GM12878 (cell line): Measurements from ENCODE around the gene SPINK9. TPM values are rescaled to one million over a fixed set of nuclear protein-coding genes. Genes with fewer than 3 reads are reported as not detected.

Source experiments
- ATAC-seq: fragments of 200-7000 bp; cut with Tn5 transposase; 3 replicates; pipeline ENCODE4 v1.9.1; 2020; ENCODE audit warnings: mild to moderate bottlenecking, moderate library complexity
- BruUV-seq: library from RNA; stranded (reverse); fragments of 400-500 nt; replicated peaks from 2 replicates; lab custom pipeline; 2021; lab: Mats Ljungman, UMichigan
- CTCF ChIA-PET: fragments of 300-600 bp; sonication (Branson Sonifier 250); formaldehyde crosslinking; extraction: SDS; loops from one replicate; lab custom pipeline; 2021; ENCODE audit warnings: inconsistent platforms; lab: Yijun Ruan, JAX
- POLR2A ChIA-PET: fragments of 350-600 bp; formaldehyde crosslinking; extraction: SDS; loops from one replicate; lab custom pipeline; 2021; ENCODE audit warnings: inconsistent platforms; lab: Charles Lee
- RAD21 ChIA-PET: fragments of 300-600 bp; sonication (Branson Sonifier 250); formaldehyde crosslinking; loops from one replicate; lab custom pipeline; 2023; ENCODE audit warnings: antibody characterized with exemption; ENCODE audit not compliant: unreplicated experiment; lab: Charles Lee
- SMC1A ChIA-PET: fragments of 300-600 bp; sonication (Branson Sonifier 250); formaldehyde crosslinking; loops from one replicate; lab custom pipeline; 2023; ENCODE audit not compliant: unreplicated experiment, uncharacterized antibody; lab: Charles Lee
- DNase-seq: peaks from one replicate; pipeline ENCODE4 v3.0.0-alpha.2; 2011; ENCODE audit warnings: low read depth, low spot score
- FAIRE-seq: peaks from 3 replicates; lab custom pipeline; 2011; peaks lifted over from hg19 to GRCh38; lab: Jason Lieb, UNC
- H2AFZ ChIP-seq: 2 replicates; pipeline ENCODE4 v1.6.0; 2011; ENCODE audit warnings: low read depth, low read length, control low read depth; ENCODE audit not compliant: control insufficient read depth
- H3K27ac ChIP-seq: 2 replicates; pipeline ENCODE4 v1.5.1; 2011; ENCODE audit warnings: control low read depth; ENCODE audit not compliant: control insufficient read depth, insufficient read depth
- H3K27me3 ChIP-seq, 2 experiments: replicated peaks in 1 of 2; 2 replicates each; pipeline versions ENCODE4 v1.6.0 to v1.6.1; 2011; ENCODE audit warnings: low read length in 1 of 2; ENCODE audit not compliant: control insufficient read depth in 2 of 2, insufficient read depth in 2 of 2
- H3K36me3 ChIP-seq, 2 experiments: 2 replicates each; pipeline ENCODE4 v1.5.1; 2011; ENCODE audit warnings: low read length in 1 of 2; ENCODE audit not compliant: control insufficient read depth in 2 of 2, insufficient read depth in 2 of 2
- H3K4me1 ChIP-seq: 2 replicates; pipeline ENCODE4 v1.6.1; 2011; ENCODE audit warnings: mild to moderate bottlenecking, low read length, moderate library complexity, mixed read lengths; ENCODE audit not compliant: control insufficient read depth, insufficient read depth
- H3K4me2 ChIP-seq: 2 replicates; pipeline ENCODE4 v1.6.0; 2011; ENCODE audit warnings: control low read depth; ENCODE audit not compliant: control insufficient read depth, insufficient read depth
- H3K4me3 ChIP-seq: fragments of 200-600 bp; sonication (generic); 2 replicates; pipeline ENCODE4 v1.5.1; 2016
- H3K79me2 ChIP-seq: 2 replicates; pipeline ENCODE4 v1.6.0; 2011; ENCODE audit warnings: low read length; ENCODE audit not compliant: control insufficient read depth, insufficient read depth
- H3K9ac ChIP-seq: 2 replicates; pipeline ENCODE4 v1.8.0; 2011; ENCODE audit warnings: low read length, control low read depth, mixed read lengths; ENCODE audit not compliant: control insufficient read depth, insufficient read depth
- H3K9me3 ChIP-seq: replicated peaks from 3 replicates; pipeline ENCODE4 v1.5.1; 2011; ENCODE audit warnings: mild to moderate bottlenecking, low read length; ENCODE audit not compliant: control insufficient read depth, insufficient read depth
- H4K20me1 ChIP-seq: 2 replicates; pipeline ENCODE4 v1.6.0; 2011; ENCODE audit not compliant: control insufficient read depth, insufficient read depth
- ATF7 ChIP-seq: fragments of 450-650 bp; IDR thresholded peaks from 2 replicates; pipeline ENCODE4 v1.6.1; 2016; ENCODE audit warnings: low read depth, mild to moderate bottlenecking
- CBX3 ChIP-seq: fragments of 200-600 bp; sonication (generic); IDR thresholded peaks from 2 replicates; pipeline ENCODE4 v1.6.1; 2016; ENCODE audit warnings: low read depth, borderline replicate concordance
- CEBPB ChIP-seq, 2 experiments: fragments of 150-350 bp in 1 of 2; IDR thresholded peaks; 2 replicates each; pipeline ENCODE4 v1.6.1; 2012 to 2014; ENCODE audit warnings: low read depth in 2 of 2, low read length in 2 of 2, borderline replicate concordance in 1 of 2, inconsistent platforms in 1 of 2
- CREM ChIP-seq: IDR thresholded peaks from 2 replicates; pipeline ENCODE4 v1.6.1; 2014; ENCODE audit warnings: antibody characterized with exemption, low read depth
- CTCF ChIP-seq, 3 experiments: IDR thresholded peaks in 2 of 3; conservative IDR thresholded peaks in 1 of 3; 2 replicates each; pipeline ENCODE4 v1.5.1; 2011; ENCODE audit warnings: low read depth in 3 of 3, low read length in 3 of 3, mild to moderate bottlenecking in 3 of 3, control low read depth in 2 of 3, moderate library complexity in 2 of 3, inconsistent platforms in 1 of 3, mixed read lengths in 1 of 3; ENCODE audit not compliant: control insufficient read depth in 2 of 3, insufficient read depth in 1 of 3; ENCODE audit errors: extremely low read depth in 1 of 3
- ESRRA ChIP-seq: IDR thresholded peaks from 2 replicates; pipeline ENCODE4 v1.6.1; 2012; ENCODE audit warnings: mild to moderate bottlenecking, low read length, improper control_type of control experiment
- FOXK2 ChIP-seq: fragments of 450-650 bp; IDR thresholded peaks from 2 replicates; pipeline ENCODE4 v1.6.1; 2017; ENCODE audit warnings: mild to moderate bottlenecking, moderate library complexity
- HDGF ChIP-seq: fragments of 450-650 bp; IDR thresholded peaks from 2 replicates; pipeline ENCODE4 v1.6.1; 2016; ENCODE audit warnings: antibody characterized with exemption
- MAX ChIP-seq: IDR thresholded peaks from 2 replicates; pipeline ENCODE4 v1.6.1; 2012; ENCODE audit warnings: low read depth, low read length, improper control_type of control experiment
- MEF2B ChIP-seq: fragments of 450-650 bp; IDR thresholded peaks from 2 replicates; pipeline ENCODE4 v1.6.1; 2018; ENCODE audit warnings: mild to moderate bottlenecking, moderate library complexity; ENCODE audit not compliant: partially characterized antibody, poor library complexity, severe bottlenecking
- NFYB ChIP-seq: IDR thresholded peaks from 2 replicates; pipeline ENCODE4 v1.6.1; 2011; ENCODE audit warnings: low read depth, mild to moderate bottlenecking, low read length, improper control_type of control experiment, moderate library complexity; ENCODE audit not compliant: insufficient read depth
- NR2C2 ChIP-seq: IDR thresholded peaks from 2 replicates; pipeline ENCODE4 v1.6.1; 2011; ENCODE audit warnings: borderline replicate concordance, low read depth; ENCODE audit not compliant: control insufficient read depth, insufficient read length
- RBBP5 ChIP-seq: fragments of 200-600 bp; sonication (generic); conservative IDR thresholded peaks from 2 replicates; pipeline ENCODE4 v1.6.1; 2016
- RFX5 ChIP-seq: IDR thresholded peaks from 2 replicates; pipeline ENCODE4 v1.6.1; 2011; ENCODE audit warnings: low read depth, low read length, improper control_type of control experiment
- SUZ12 ChIP-seq: fragments of 200-600 bp; sonication (generic); IDR thresholded peaks from one replicate; pipeline ENCODE4 v1.6.1; 2018; ENCODE audit warnings: antibody characterized with exemption, mild to moderate bottlenecking; ENCODE audit not compliant: unreplicated experiment
- USF1 ChIP-seq: IDR thresholded peaks from 2 replicates; pipeline ENCODE4 v1.6.1; 2011; ENCODE audit warnings: borderline replicate concordance, low read depth, mild to moderate bottlenecking, moderate library complexity, mixed read lengths, low read length; ENCODE audit not compliant: insufficient read depth; ENCODE audit errors: extremely low read length
- ZBED1 ChIP-seq: IDR thresholded peaks from 2 replicates; pipeline ENCODE4 v1.6.1; 2016; ENCODE audit warnings: borderline replicate concordance
- ZBTB4 ChIP-seq: fragments of 450-650 bp; formaldehyde crosslinking; IDR thresholded peaks from 2 replicates; pipeline ENCODE4 v1.4.0; 2022; ENCODE audit warnings: mild to moderate bottlenecking, moderate library complexity
- ZNF24 ChIP-seq: fragments of 450-650 bp; IDR thresholded peaks from 2 replicates; pipeline ENCODE4 v1.6.1; 2017; ENCODE audit warnings: antibody characterized with exemption, mild to moderate bottlenecking
- ZNF384 ChIP-seq: IDR thresholded peaks from 2 replicates; pipeline ENCODE4 v1.6.1; 2012; ENCODE audit warnings: low read depth, mild to moderate bottlenecking, low read length, improper control_type of control experiment, borderline replicate concordance
- in situ Hi-C: fragments of 300-500 bp; cut with MboI; formaldehyde crosslinking; loops from 9 replicates; pipeline ENCODE4 v1.14.3; 2018; ENCODE audit warnings: mixed read lengths
- intact Hi-C: fragments of 100-400 bp; cut with micrococcal nuclease; formaldehyde crosslinking; loops from one replicate; pipeline ENCODE4 v1.14.2; 2022; ENCODE audit not compliant: unreplicated experiment
- polyA plus RNA-seq, 11 experiments: library from polyadenylated mRNA; depleted of rRNA in 4 of 11; unstranded in 6 of 11; stranded (reverse) in 5 of 11; fragments of >200 nt; fragmentation: Nextera tagmentation in 4 of 11; fragmentation: Illumina TruSeq in 1 of 11; extraction: Ambion mirVana in 4 of 11; extraction: Trizol in 1 of 11; gene quantifications; 1 replicate in 1 of 11; 2 replicates in 10 of 11; pipeline versions ENCODE4 v1.2.1 to v1.2.3, GENCODE V29; 2011 to 2016; ENCODE audit warnings: inconsistent platforms in 2 of 11, missing spikeins in 2 of 11, low read depth in 1 of 11
- total RNA-seq, 4 experiments: library from RNA; depleted of rRNA in 3 of 4; stranded (reverse); fragments of >200 nt in 3 of 4; fragmentation: Illumina TruSeq in 1 of 4; extraction: Trizol in 1 of 4; gene quantifications; 2 replicates each; pipeline versions ENCODE4 v1.2.1 to v1.2.3, GENCODE V29; 2013 to 2021

Gene SPINK9
- total and polyA plus RNA-seq, 10 of the 15 experiments (the other 5 are each of a cell fraction or from before 2014, with no cell fraction given), result not detected

GRCh38 chr5:148309019-148309418 is 26.3 kb upstream of the SPINK9 start (continued):
- TF ChIP-seq CTCF (IDR thresholded peaks at IDR 0.05 in 2 of 3, conservative IDR thresholded peaks at IDR 0.05 in 1 of 3; ENCODE audit: control insufficient read depth in 2 of 3, extremely low read depth in 1 of 3, insufficient read depth in 1 of 3, low read depth in 3 of 3, low read length in 3 of 3) (no peak), MEF2B (no peak), ZNF384 (no peak), NR2C2 (no peak), CBX3 (no peak)
- TF ChIP-seq, all 136 proteins: peak for 0

- Histone ChIP-seq H3K36me3 (no peaks in the 10 kb centered on the region), H3K4me1 (no peaks in the 10 kb centered on the region), H3K9ac (no peak overlapping the region), H3K27ac (no peak overlapping the region), H3K27me3 (no peaks in the 10 kb centered on the region), H3K4me2 (no peak overlapping the region), H4K20me1 (no peaks in the 10 kb centered on the region), H3K79me2 (no peaks in the 10 kb centered on the region), H3K9me3 (no peaks in the 10 kb centered on the region), H2AFZ (no peak overlapping the region), H3K4me3 (no peak overlapping the region)
- CTCF ChIA-PET, result no interaction called here
- ATAC-seq (no peak), DNase-seq (no peak), FAIRE-seq (no peak)
- POLR2A ChIA-PET, result no interaction called here
- SMC1A ChIA-PET, result no interaction called here
- no TSS peak for BruUV-seq
- in situ Hi-C loops (no loop called here), intact Hi-C loops (no loop called here)
- RAD21 ChIA-PET, result no interaction called here
- TF ChIP-seq CEBPB (IDR thresholded peaks at IDR 0.05; ENCODE audit: borderline replicate concordance in 1 of 2, low read depth in 2 of 2, low read length in 2 of 2), result no peak
- TF ChIP-seq HDGF, result no peak
- no peak for TF ChIP-seq NFYB
- TF ChIP-seq RFX5, result no peak
- no peak for TF ChIP-seq ATF7
- TF ChIP-seq SUZ12, result no peak
- no peak for TF ChIP-seq CREM
- no peak for TF ChIP-seq ZBED1
- no peak for TF ChIP-seq USF1
- no peak for TF ChIP-seq RBBP5
- TF ChIP-seq ESRRA, result no peak
- TF ChIP-seq ZBTB4 (CRISPR knock-in tag), result no peak
- no peak for TF ChIP-seq ZNF24
- no peak for TF ChIP-seq MAX
- no peak for TF ChIP-seq FOXK2
Observed at GRCh38 chr5:148309746-148310145, 25.6 kb upstream of the SPINK9 start.
